ENCODE results near the gene AMN. TPM values are rescaled to one million over a fixed set of nuclear protein-coding genes. Genes with fewer than 3 reads are reported as not detected.

The AMN gene
- polyA plus RNA-seq, 1 of the 3 experiments (the other 2 are of a cell fraction) = 0.03 TPM

DNA sequence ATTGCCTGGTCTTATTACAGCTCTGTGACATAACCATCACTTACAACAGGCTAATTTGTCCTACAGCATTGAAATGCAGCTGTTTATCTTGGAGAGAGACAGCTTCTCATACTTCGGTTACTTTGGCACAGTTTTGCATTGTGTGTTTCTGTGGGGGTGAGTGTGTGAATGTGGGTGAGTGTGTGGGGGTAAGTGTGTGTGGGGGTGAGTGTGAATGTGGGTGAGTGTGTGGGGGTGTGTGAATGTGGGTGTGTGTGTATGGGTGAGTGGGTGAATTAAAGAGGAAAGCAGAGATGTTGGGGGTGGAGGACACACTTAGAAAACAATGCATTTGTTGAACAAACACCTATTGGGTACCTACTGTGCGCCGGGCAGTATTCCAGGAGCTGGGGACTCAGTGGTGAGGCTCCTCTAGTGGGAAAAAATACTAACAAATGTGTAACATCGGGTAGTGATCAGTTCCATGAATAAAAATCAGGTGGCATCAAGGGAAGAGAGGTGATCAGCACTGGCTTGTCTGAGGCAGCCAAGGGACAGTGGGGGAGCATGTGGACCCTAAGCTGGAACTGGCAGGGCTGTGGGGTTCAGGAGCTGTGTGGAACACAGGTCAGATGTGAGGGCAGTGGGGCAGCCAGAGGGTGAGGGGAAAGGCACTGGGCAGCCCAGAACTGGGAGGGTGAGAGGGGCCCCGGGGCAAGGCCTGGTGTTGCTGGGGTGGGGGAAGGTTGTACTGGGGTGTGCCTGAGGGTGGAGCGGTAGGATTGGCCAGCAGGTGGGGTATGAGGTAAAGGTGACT, 44.1 kb upstream of the AMN start:
- no peak overlapping the region for H2AFZ ChIP-seq (ENCODE audit: low read depth)
- ChIA-PET POLR2A (no interaction called here), CTCF (interaction anchor here (1.0 to 1.4 kb wide), 2 partner anchors 61 to 512 kb away, joined by 3 read pairs; no protein-coding TSS in a partner anchor)
- no peak overlapping the region for H3K9ac ChIP-seq
- TF ChIP-seq MXI1 (IDR thresholded peaks at IDR 0.05; ENCODE audit: low read depth, low read length) = no peak
- TF ChIP-seq, protein P1, sequence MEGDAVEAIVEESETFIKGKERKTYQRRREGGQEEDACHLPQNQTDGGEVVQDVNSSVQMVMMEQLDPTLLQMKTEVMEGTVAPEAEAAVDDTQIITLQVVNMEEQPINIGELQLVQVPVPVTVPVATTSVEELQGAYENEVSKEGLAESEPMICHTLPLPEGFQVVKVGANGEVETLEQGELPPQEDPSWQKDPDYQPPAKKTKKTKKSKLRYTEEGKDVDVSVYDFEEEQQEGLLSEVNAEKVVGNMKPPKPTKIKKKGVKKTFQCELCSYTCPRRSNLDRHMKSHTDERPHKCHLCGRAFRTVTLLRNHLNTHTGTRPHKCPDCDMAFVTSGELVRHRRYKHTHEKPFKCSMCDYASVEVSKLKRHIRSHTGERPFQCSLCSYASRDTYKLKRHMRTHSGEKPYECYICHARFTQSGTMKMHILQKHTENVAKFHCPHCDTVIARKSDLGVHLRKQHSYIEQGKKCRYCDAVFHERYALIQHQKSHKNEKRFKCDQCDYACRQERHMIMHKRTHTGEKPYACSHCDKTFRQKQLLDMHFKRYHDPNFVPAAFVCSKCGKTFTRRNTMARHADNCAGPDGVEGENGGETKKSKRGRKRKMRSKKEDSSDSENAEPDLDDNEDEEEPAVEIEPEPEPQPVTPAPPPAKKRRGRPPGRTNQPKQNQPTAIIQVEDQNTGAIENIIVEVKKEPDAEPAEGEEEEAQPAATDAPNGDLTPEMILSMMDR (IDR thresholded peaks at IDR 0.05) = no peak
- no peak for TF ChIP-seq MEF2A (IDR thresholded peaks at IDR 0.05; ENCODE audit: borderline replicate concordance, low read depth)
- TF ChIP-seq, protein P2, sequence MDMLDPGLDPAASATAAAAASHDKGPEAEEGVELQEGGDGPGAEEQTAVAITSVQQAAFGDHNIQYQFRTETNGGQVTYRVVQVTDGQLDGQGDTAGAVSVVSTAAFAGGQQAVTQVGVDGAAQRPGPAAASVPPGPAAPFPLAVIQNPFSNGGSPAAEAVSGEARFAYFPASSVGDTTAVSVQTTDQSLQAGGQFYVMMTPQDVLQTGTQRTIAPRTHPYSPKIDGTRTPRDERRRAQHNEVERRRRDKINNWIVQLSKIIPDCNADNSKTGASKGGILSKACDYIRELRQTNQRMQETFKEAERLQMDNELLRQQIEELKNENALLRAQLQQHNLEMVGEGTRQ (IDR thresholded peaks at IDR 0.05; ENCODE audit: borderline replicate concordance, low read depth, low read length) = no peak
- no peak for TF ChIP-seq GABPA (IDR thresholded peaks at IDR 0.05; ENCODE audit: low read depth)
- TF ChIP-seq GATA2 (CRISPR knock-in tag; IDR thresholded peaks at IDR 0.05) = no peak
- no peak for TF ChIP-seq RCOR1 (IDR thresholded peaks at IDR 0.05; ENCODE audit: low read length)
- TF ChIP-seq SIN3A (IDR thresholded peaks at IDR 0.05; ENCODE audit: borderline replicate concordance, low read depth, low read length) = no peak
- no peak for TF ChIP-seq TAF1 (IDR thresholded peaks at IDR 0.05; ENCODE audit: borderline replicate concordance, low read depth, low read length)
- TF ChIP-seq ELF1 (IDR thresholded peaks at IDR 0.05) = no peak
- TF ChIP-seq TEAD4 (IDR thresholded peaks at IDR 0.05; ENCODE audit: borderline replicate concordance, insufficient read depth) = no peak
- no peak for TF ChIP-seq NRF1 (IDR thresholded peaks at IDR 0.05; ENCODE audit: low read depth, low read length)
- no peak for TF ChIP-seq RXRA (IDR thresholded peaks at IDR 0.05; ENCODE audit: borderline replicate concordance, low read depth)
- no peak for TF ChIP-seq EP300 (IDR thresholded peaks at IDR 0.05; ENCODE audit: borderline replicate concordance in 1 of 2, low read depth in 1 of 2, low read length in 1 of 2)
- no peak for TF ChIP-seq RFX5 (IDR thresholded peaks at IDR 0.05; ENCODE audit: low read length)
- no peak for TF ChIP-seq FOSL2 (IDR thresholded peaks at IDR 0.05; ENCODE audit: borderline replicate concordance, low read depth)
- H3K36me3 ChIP-seq (replicated peaks in 1 of 2; ENCODE audit: control insufficient read depth in 1 of 2, insufficient read depth in 2 of 2, low read length in 1 of 2) = peaks cover 18 to 25% of the 10 kb centered on the region in 2 experiments
- no peaks in the 10 kb centered on the region for H3F3A ChIP-seq (replicated peaks; ENCODE audit: insufficient read depth)
- no peak overlapping the region for H3K27ac ChIP-seq (ENCODE audit: low read depth in 2 of 2, low read length in 1 of 2)
- no peaks in the 10 kb centered on the region for H4K20me1 ChIP-seq (ENCODE audit: insufficient read depth)
- DNase-seq = no peak
- H3K4me3 ChIP-seq (ENCODE audit: low read depth in 2 of 2, low read length in 1 of 2) = no peak overlapping the region
- WGBS (ENCODE audit: low lambda C conversion rate) = 95% methylated on average over 6 of the region's 6 CpGs
- no peaks in the 10 kb centered on the region for H3K9me3 ChIP-seq
- no peak overlapping the region for H3K4me2 ChIP-seq
- H3K79me2 ChIP-seq (ENCODE audit: insufficient read depth) = no peaks in the 10 kb centered on the region
- H3K9me2 ChIP-seq = no peaks in the 10 kb centered on the region
- H3K27me3 ChIP-seq (ENCODE audit: insufficient read depth) = no peaks in the 10 kb centered on the region
- peaks cover 0 to 11% of the 10 kb centered on the region in 2 experiments; a peak in 2 of 4 replicates for H3K4me1 ChIP-seq (ENCODE audit: control insufficient read depth in 1 of 2, insufficient read depth in 2 of 2, low read depth in 1 of 2, low read length in 1 of 2)
